ENCODE measurements around the gene CALCOCO2. TPM values are rescaled to one million over a fixed set of nuclear protein-coding genes. Genes with fewer than 3 reads are reported as not detected.

Gene CALCOCO2
- total RNA-seq, 4 donors from 2014 or later = 167 to 302 (median 232) TPM

DNA sequence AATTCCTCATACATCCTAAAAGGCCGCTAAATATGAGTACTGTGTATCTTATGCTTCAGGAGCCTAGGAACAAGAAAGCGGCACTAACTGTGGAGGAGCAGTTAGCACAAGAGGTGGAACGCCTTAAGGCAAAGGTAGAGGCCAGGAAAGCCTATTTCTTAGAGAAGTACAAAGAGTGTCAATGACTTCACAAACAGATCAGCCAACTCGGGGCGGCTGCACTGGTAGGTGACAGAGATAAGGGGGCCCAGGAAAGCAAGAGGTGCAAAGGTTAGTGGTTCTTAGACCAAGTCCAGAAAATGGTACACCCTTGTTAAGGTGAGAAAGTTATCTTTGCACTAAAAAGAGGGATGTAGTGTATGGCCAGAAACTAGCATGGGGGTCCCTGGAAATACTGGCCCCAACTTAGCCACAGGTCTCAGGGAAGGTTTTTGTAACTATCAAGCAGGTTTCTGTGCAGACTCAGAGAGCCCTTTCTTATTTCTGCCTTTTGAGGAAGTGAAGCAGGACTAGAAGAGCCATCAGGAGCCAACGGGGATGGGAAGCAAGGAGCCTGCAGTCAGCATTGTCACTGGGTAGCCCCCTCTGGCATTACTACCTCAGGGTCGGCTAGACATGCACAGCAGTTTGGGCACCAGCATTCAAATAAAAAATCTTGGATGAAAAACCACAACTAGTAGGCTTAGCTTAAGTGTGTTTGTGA is 24.1 kb downstream of the CALCOCO2 start:
- H3K4me1 ChIP-seq = no peaks in the 10 kb centered on the region
- H3K9me3 ChIP-seq = no peaks in the 10 kb centered on the region
- H3K36me3 ChIP-seq = peaks cover 3 to 97% (median 20%) of the 10 kb centered on the region in 3 donors
- no peaks in the 10 kb centered on the region for H3K27me3 ChIP-seq
- H3K4me3 ChIP-seq = no peak overlapping the region
- no peak overlapping the region for H3K27ac ChIP-seq
- TF ChIP-seq EP300 (IDR thresholded peaks at IDR 0.05) = no peak
- no peak for TF ChIP-seq POLR2A (IDR thresholded peaks at IDR 0.05)
- no peak for TF ChIP-seq CTCF (IDR thresholded peaks at IDR 0.05)
- DNase-seq (ENCODE audit: low spot score in 2 of 2) = no peak
- 86 to 91% methylated on average over 7 of the region's 7 CpGs for WGBS, 2 donors

DNA sequence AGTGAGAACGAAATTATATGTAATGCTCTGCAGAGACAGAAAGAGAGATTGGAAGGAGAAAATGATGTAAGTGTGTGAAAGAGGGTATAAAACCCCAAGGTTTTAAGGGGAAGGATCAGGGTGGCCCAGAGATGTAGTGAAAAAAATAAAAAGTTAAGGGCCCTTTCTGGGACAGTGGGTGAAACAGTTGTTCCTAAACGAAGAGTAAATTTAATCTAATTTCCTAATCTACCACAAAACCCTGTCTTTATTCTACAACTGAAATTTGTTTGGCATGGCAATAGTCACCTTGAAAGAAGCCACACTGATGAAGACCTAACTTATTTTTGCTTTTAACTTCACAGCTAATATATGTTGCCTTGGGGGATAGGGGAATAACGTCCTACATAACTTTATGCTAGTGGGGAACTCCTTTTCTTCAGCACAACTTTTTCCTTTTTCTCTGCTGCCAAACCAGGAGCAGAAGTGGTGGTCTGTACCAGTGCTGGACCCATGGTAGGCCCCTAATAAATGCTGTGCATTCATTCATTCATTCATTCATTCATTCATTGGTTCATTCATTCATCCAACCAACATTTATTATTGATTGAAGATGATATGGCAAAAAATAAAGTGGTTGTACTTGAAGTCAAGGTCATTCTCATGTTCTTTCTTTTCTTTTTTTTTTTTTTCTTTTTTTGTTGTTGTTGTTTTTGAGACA is 25.4 kb downstream of the CALCOCO2 start:
- DNase-seq (ENCODE audit: low spot score in 2 of 2) = no peak
- H3K4me1 ChIP-seq = no peaks in the 10 kb centered on the region
- no peak overlapping the region for H3K4me3 ChIP-seq
- no peaks in the 10 kb centered on the region for H3K27me3 ChIP-seq
- H3K27ac ChIP-seq = no peak overlapping the region
- TF ChIP-seq EP300 (IDR thresholded peaks at IDR 0.05) = no peak
- TF ChIP-seq POLR2A (IDR thresholded peaks at IDR 0.05) = no peak
- no peak for TF ChIP-seq CTCF (IDR thresholded peaks at IDR 0.05)
- WGBS, 2 donors = 66 to 69% methylated on average over 3 of the region's 3 CpGs
- peaks cover 3 to 97% (median 21%) of the 10 kb centered on the region in 3 donors for H3K36me3 ChIP-seq
- no peaks in the 10 kb centered on the region for H3K9me3 ChIP-seq

DNA sequence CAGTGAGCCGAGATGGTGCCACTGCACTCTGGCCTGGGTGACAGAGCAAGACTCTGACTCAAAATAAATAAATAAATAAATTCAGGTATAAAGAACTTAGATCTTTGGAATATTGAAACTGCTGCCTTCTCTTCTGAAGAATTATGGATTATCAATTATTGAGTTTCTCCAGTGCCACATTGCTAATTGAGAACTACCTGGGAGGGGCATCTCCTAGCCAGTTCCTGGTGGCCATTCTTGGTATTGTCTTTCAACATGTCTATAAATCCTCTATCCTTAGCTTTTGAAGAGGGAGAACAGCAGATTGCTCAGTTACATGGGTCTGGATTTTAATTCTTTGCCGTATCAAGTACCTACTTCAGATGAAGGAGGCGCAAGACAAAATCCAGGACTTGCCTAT is 29.2 kb downstream of the CALCOCO2 start:
- TF ChIP-seq CTCF (IDR thresholded peaks at IDR 0.05) = no peak
- TF ChIP-seq EP300 (IDR thresholded peaks at IDR 0.05) = no peak
- TF ChIP-seq POLR2A (IDR thresholded peaks at IDR 0.05) = no peak
- H3K27ac ChIP-seq = no peak overlapping the region
- H3K36me3 ChIP-seq = peaks cover 3 to 99% (median 23%) of the 10 kb centered on the region in 3 donors

DNA sequence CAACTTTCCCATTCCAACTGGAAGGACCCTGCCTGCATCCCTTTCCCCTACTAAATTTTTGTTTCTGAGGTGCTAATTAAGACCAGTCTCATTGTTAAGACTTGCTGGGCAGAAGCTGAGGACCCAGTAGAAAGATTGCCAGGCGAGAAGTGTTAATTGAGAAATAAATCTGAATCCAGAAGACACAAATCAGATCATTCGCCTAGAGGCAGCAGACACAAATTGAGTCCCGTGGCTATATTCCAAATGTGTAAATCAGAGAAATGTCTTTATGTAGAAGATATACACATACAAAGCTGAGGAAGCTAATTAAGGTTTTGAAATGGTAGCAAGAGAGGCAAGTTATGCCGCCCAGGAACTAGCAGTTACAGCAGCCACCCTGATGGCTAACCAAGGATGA is 29.6 kb downstream of the CALCOCO2 start:
- Histone ChIP-seq H3K27ac (no peak overlapping the region), H3K4me1 (no peaks in the 10 kb centered on the region), H3K4me3 (no peak overlapping the region), H3K27me3 (no peaks in the 10 kb centered on the region), H3K9me3 (no peaks in the 10 kb centered on the region), H3K36me3 (peaks cover 3 to 99% (median 27%) of the 10 kb centered on the region in 3 donors)
- TF ChIP-seq CTCF (IDR thresholded peaks at IDR 0.05) (no peak), POLR2A (IDR thresholded peaks at IDR 0.05) (no peak), EP300 (IDR thresholded peaks at IDR 0.05) (no peak)
- no peak for DNase-seq (ENCODE audit: low spot score in 2 of 2)
- WGBS, 2 donors = 83 to 88% methylated on average over 4 of the region's 4 CpGs

More for the DNA sequence above, 29.2 kb downstream of the CALCOCO2 start:
- Histone ChIP-seq H3K4me1 (no peaks in the 10 kb centered on the region), H3K9me3 (no peaks in the 10 kb centered on the region), H3K27me3 (no peaks in the 10 kb centered on the region), H3K4me3 (no peak overlapping the region)
- WGBS, 2 donors = 92 to 93% methylated on average over 3 of the region's 3 CpGs
- no peak for DNase-seq (ENCODE audit: low spot score in 2 of 2)

DNA sequence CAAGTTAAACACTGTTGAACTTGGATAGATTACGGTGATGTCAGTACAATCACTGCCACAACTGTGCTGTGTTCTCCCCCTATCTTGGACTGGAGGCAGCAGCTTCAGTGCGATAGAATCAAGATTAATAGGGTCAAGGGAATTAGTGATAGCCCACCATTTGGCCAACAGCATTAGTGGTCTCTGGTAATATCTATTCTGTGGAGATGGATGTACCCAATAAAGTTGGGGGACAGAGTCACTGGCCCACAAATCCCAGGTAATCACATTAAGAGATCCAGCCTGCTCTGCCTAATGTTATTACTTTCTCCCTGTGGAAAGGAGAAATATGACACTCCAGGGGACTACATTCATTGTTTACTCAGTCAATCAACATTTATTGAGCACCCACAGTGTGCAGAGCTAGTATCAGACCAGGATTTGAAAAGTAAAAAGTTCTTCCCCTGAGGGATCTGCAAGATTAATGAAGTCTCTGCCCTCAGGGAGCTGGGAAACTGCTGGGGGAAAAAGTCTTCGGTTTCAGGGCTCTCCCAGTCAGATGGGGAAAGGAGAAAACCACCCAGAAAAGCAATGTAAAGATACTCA is 38.2 kb downstream of the CALCOCO2 start:
- Histone ChIP-seq H3K4me1 (peaks cover 0 to 45% (median 11%) of the 10 kb centered on the region in 4 donors), H3K4me3 (no peak overlapping the region), H3K27ac (no peak overlapping the region), H3K9me3 (no peaks in the 10 kb centered on the region), H3K27me3 (no peaks in the 10 kb centered on the region), H3K36me3 (peaks cover 0 to 25% (median 9%) of the 10 kb centered on the region in 3 donors)
- no peak for DNase-seq (ENCODE audit: low spot score in 2 of 2)
- TF ChIP-seq EP300 (IDR thresholded peaks at IDR 0.05) (no peak), POLR2A (IDR thresholded peaks at IDR 0.05) (no peak), CTCF (IDR thresholded peaks at IDR 0.05) (no peak)
- WGBS, 2 donors = 60 to 69% methylated on average over 3 of the region's 3 CpGs

Measured in tibial nerve (tissue), 4 donors.